HG02970 (cell line): Measurements from ENCODE around the gene TUBA1C.

Experiments used
- ATAC-seq: cut with Tn5 transposase; IDR thresholded peaks from one replicate; pipeline ENCODE4 v1.9.1; 2021; ENCODE audit warnings: mild to moderate bottlenecking, moderate library complexity, moderate number of reproducible peaks; ENCODE audit not compliant: unreplicated experiment, low FRiP score

TUBA1C gene

GRCh38 chr12:49264873-49265792, at the start of gene TUBA1C:
TSS of gene TUBA1C (plus strand) at chr12:49265082. CDS start at chr12:49265182, 100 bp downstream.
- peak; percentile 77 for ATAC-seq

- no peak for ATAC-seq
These were observed 45.4 kb upstream of the TUBA1C start for GRCh38 chr12:49219417-49220026.

- ATAC-seq = no peak
These were observed 43.9 kb upstream of the TUBA1C start for GRCh38 chr12:49220972-49221371.

GRCh38 chr12:49223122-49223521, 41.8 kb upstream of the TUBA1C start:
- no peak for ATAC-seq

GRCh38 chr12:49223590-49224369, 41.1 kb upstream of the TUBA1C start:
- no peak for ATAC-seq

- no peak for ATAC-seq
These were observed 39.2 kb upstream of the TUBA1C start for GRCh38 chr12:49225576-49226166.

GRCh38 chr12:49227713-49228112, 37.2 kb upstream of the TUBA1C start:
- no peak for ATAC-seq

GRCh38 chr12:49228653-49229052, 36.2 kb upstream of the TUBA1C start:
- no peak for ATAC-seq

- no peak for ATAC-seq
These were observed 34.6 kb upstream of the TUBA1C start for GRCh38 chr12:49230176-49230804.

- no peak for ATAC-seq
These were observed 34.1 kb upstream of the TUBA1C start for GRCh38 chr12:49230805-49231194.

GRCh38 chr12:49231878-49232655, 32.8 kb upstream of the TUBA1C start:
- ATAC-seq = no peak

- no peak for ATAC-seq
These were observed 31.7 kb upstream of the TUBA1C start for GRCh38 chr12:49232940-49233841.

- no peak for ATAC-seq
These were observed 30.9 kb upstream of the TUBA1C start for GRCh38 chr12:49233842-49234526.

GRCh38 chr12:49236423-49236822, 28.5 kb upstream of the TUBA1C start:
- no peak for ATAC-seq

GRCh38 chr12:49243631-49244030, 21.3 kb upstream of the TUBA1C start:
- ATAC-seq = no peak

GRCh38 chr12:49244176-49244575, 20.7 kb upstream of the TUBA1C start:
- ATAC-seq = no peak

- ATAC-seq = no peak
These were observed 13.5 kb upstream of the TUBA1C start for GRCh38 chr12:49251357-49251756.
